GM21723 (cell line): ENCODE results near the gene HYAL1.
A peak's percentile ranks its signal among the peaks of the same experiment; 100 is the strongest.
"Not testable (repeated sequence)": the region's sequence is repeated elsewhere in the genome, so short reads cannot be mapped to it uniquely, and the experiment has no call there.

Source experiments
- ATAC-seq: cut with Tn5 transposase; IDR thresholded peaks from one replicate; pipeline ENCODE4 v1.9.1; 2021; ENCODE audit warnings: mild to moderate bottlenecking, moderate library complexity; ENCODE audit not compliant: unreplicated experiment

HYAL1 gene

GRCh38 chr3:50263478-50264382 lies 39.6 kb downstream of the HYAL1 start:
- ATAC-seq = no peak

- ATAC-seq = no peak
Observed at GRCh38 chr3:50262778-50263177, 40.6 kb downstream of the HYAL1 start.

- ATAC-seq = not testable (repeated sequence)
Observed at GRCh38 chr3:50262200-50262599, 41.2 kb downstream of the HYAL1 start.

DNA sequence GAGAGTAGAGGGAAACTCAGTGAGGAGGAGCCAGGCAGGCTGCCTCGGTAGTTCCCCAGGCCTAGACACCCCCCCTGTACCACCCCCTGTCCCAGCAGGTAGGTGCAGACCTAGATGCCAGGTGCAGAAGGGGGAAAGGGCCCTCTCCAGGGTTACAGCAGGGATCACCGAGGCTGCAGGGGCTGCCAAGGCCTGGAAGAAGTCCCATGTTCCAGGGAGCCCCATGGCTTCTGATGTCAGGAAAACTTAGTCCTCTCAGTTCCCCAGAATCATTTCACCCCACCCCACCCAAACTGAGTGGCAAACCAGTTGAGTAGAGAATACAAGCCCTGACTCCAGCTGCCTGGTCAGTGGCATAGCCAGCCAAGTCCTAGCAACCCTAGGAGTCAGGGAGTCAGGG lies 41.9 kb downstream of the HYAL1 start:
- ATAC-seq = no peak

- no peak for ATAC-seq
Observed at GRCh38 chr3:50260942-50261441, 42.4 kb downstream of the HYAL1 start.

GRCh38 chr3:50260027-50260941 lies 43.1 kb downstream of the HYAL1 start:
- ATAC-seq = peak; percentile 89

- ATAC-seq = peak; percentile 23
Observed at GRCh38 chr3:50259432-50260026, 43.8 kb downstream of the HYAL1 start.

DNA sequence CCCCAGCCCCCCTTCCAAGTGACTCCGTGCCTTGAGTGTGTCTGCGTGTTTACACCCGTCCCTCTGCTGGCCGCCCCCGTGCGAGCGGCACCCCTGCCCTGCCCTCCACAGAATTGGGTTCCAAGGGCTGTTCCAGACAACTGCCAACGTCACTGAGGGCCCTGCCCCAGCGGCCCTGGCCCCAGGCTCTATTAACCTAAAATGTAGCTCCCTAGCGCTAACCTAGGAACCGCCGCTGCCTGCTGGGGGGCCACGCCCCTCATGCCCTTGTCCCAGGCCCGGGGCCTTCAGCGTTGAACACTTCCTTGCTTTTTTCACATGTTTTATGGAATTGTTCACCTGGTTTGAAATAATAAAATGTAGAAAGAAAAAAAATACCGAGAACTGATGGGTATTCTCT lies 44.4 kb downstream of the HYAL1 start:
- ATAC-seq = no peak

DNA sequence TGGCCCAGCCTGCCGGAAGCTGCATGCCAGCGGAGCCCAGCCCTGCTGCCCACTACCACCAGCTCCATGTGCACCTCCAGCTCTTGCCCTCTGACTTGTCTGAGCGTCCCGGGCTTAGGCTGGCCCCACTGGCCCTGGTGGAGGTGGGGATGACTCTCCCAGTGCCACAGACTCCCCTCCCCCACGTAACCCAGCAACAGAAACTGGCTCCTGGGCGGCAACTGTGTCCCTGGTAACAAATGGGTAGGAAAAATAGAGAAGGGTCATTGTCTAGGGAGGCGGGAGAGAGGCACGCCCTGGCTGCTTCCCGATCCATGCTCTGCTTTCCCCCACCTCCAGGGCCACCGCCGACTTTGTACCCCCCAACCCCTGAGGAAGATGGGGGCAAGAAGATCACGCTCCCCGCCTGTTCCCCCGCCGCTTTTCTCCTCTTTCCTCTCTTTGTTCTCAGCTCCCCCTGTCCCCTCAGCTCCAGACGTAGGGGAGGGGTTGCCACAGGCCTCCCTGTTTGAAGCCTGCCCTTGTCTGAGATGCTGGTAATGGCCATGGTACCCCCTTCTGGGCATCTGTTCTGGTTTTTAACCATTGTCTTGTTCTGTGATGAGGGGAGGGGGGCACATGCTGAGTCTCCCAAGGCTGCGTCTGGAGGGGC lies 45.2 kb downstream of the HYAL1 start:
- ATAC-seq = no peak

DNA sequence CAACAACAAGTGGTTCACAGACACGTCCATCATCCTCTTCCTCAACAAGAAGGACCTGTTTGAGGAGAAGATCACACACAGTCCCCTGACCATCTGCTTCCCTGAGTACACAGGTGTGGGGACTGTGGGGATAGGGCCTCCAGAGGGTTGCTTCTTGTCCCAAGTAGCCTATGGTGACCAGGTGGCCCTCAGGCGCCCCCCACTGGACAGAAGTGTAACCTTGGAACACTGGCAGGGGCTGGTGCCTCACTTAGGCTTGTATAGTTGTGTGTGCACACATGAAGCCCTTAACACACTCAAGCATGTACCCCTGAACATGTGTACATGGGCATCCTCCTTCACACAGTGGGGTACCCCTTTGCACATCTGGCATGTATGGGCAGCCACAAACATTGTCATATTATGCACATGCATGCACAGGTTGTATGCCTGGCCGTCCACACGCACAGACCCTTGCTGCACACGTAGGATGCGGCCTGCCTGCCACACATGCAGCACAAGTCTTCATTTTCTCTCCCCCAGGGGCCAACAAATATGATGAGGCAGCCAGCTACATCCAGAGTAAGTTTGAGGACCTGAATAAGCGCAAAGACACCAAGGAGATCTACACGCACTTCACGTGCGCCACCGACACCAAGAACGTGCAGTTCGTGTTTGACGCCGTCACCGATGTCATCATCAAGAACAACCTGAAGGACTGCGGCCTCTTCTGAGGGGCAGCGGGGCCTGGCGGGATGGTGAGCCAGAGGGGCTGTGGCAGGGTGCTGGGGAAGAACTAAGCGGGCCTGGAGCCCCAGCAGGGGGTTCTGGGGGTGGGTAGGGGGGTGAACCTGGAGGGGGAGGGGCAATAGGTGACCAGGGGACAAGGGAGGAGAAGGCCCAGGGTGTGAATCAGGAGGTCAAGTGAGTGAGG lies 46.1 kb downstream of the HYAL1 start:
- no peak for ATAC-seq

GRCh38 chr3:50255251-50255615 lies 48.1 kb downstream of the HYAL1 start:
- no peak for ATAC-seq

- no peak for ATAC-seq
Observed at GRCh38 chr3:50254577-50255250, 48.7 kb downstream of the HYAL1 start.

- no peak for ATAC-seq
Observed at GRCh38 chr3:50251220-50251619, 52.2 kb downstream of the HYAL1 start.

DNA sequence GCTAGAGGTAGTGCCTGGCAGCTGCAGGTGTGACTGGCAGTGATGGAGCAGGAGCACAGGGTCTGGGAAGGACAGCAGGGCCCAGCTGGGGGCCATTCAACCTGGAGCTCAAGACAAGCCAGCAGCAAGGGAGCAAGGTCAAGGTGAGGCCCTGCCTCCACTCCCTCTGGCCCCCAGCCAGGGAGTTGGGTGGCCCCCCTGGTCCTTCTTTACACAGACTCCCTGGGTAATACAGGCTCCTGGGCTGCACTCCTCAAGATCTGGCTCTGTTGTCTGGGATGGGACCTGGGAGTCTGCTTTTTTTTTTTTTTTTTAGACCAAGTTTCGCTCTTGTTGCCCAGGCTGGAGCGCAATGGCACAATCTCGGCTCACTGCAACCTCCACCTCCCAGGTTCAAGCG lies 52.9 kb downstream of the HYAL1 start:
- ATAC-seq = no peak
